Fibroblast of pulmonary artery (primary cell): ENCODE results near the gene AKT2.

ENCODE experiments used
- DNase-seq: peaks from one replicate; pipeline ENCODE4 v3.0.0-alpha.2; 2010; ENCODE audit warnings: low read depth
- H3K4me3 ChIP-seq: replicated peaks from 2 replicates; pipeline ENCODE4 v1.5.1; 2011; ENCODE audit warnings: low read depth, mild to moderate bottlenecking, control low read depth, low read length, moderate library complexity
- CTCF ChIP-seq: IDR thresholded peaks from 2 replicates; pipeline ENCODE4 v1.5.1; 2011; ENCODE audit warnings: mild to moderate bottlenecking, control low read depth, low read length, inconsistent platforms; ENCODE audit errors: missing control alignments

The AKT2 gene

GRCh38 chr19:40302224-40303011 lies 17.3 kb upstream of the AKT2 start:
- no peak for DNase-seq
- no peak for TF ChIP-seq CTCF

GRCh38 chr19:40300668-40301067 lies 15.5 kb upstream of the AKT2 start:
- no peak for TF ChIP-seq CTCF

More at GRCh38 chr19:40302224-40303011, 17.3 kb upstream of the AKT2 start:
- H3K4me3 ChIP-seq: no peak overlapping the region

GRCh38 chr19:40298026-40298425 lies 12.9 kb upstream of the AKT2 start:
- no peak overlapping the region for H3K4me3 ChIP-seq
- DNase-seq: no peak
- no peak for TF ChIP-seq CTCF

More at GRCh38 chr19:40300668-40301067, 15.5 kb upstream of the AKT2 start:
- H3K4me3 ChIP-seq: no peak overlapping the region
- no peak for DNase-seq

GRCh38 chr19:40294560-40294959 lies 9.4 kb upstream of the AKT2 start:
- no peak for TF ChIP-seq CTCF
- H3K4me3 ChIP-seq: no peak overlapping the region
- DNase-seq: no peak

- no peak for TF ChIP-seq CTCF
- no peak for DNase-seq
- H3K4me3 ChIP-seq: no peak overlapping the region
These were observed 1.9 kb upstream of the AKT2 start for GRCh38 chr19:40286971-40287421.

GRCh38 chr19:40286235-40286970 lies 1.3 kb upstream of the AKT2 start:
- DNase-seq: no peak
- no peak for TF ChIP-seq CTCF
- H3K4me3 ChIP-seq: no peak overlapping the region
